Suprapubic skin (tissue), 4 donors: ENCODE data around the gene EXOC6. TPM values are rescaled to one million over a fixed set of nuclear protein-coding genes. Genes with fewer than 3 reads are reported as not detected.

ENCODE experiments used
- DNase-seq, 2 donors: peaks; one replicate each; pipeline ENCODE4 v3.0.0-alpha.2; 2019; ENCODE audit warnings: low spot score in 2 of 2
- H3K27ac ChIP-seq: fragments of 200-600 bp; sonication (generic); one replicate; pipeline ENCODE4 v1.5.1; 2019
- H3K27me3 ChIP-seq: fragments of 200-600 bp; sonication (generic); one replicate; pipeline ENCODE4 v1.5.1; 2019
- H3K36me3 ChIP-seq: fragments of 200-600 bp; sonication (generic); one replicate; pipeline ENCODE4 v1.5.1; 2019
- H3K4me1 ChIP-seq: fragments of 200-600 bp; sonication (generic); one replicate; pipeline ENCODE4 v1.5.1; 2019
- H3K4me3 ChIP-seq: fragments of 200-600 bp; sonication (generic); one replicate; pipeline ENCODE4 v1.5.1; 2019; ENCODE audit warnings: mild to moderate bottlenecking
- H3K9me3 ChIP-seq: fragments of 200-600 bp; sonication (generic); one replicate; pipeline ENCODE4 v1.5.1; 2019
- EP300 ChIP-seq: sonication (generic); formaldehyde crosslinking; IDR thresholded peaks from one replicate; pipeline ENCODE4 v1.6.1; 2017; ENCODE audit warnings: antibody characterized with exemption
- POLR2A ChIP-seq, 2 donors: fragments of 450-650 bp; IDR thresholded peaks; one replicate each; pipeline ENCODE4 v1.6.1; 2017; ENCODE audit warnings: antibody characterized with exemption in 2 of 2, mild to moderate bottlenecking in 2 of 2, moderate library complexity in 2 of 2
- POLR2AphosphoS5 ChIP-seq, 3 donors: sonication (generic); formaldehyde crosslinking; IDR thresholded peaks; one replicate each; pipeline ENCODE4 v1.6.1; 2017; ENCODE audit warnings: antibody characterized with exemption in 3 of 3
- WGBS: methylation state at CpG from one replicate; pipeline ENCODE4 v1.1.5; 2018; 5-methylcytosine and 5-hydroxymethylcytosine counted together
- total RNA-seq, 4 donors: library from RNA; depleted of rRNA; stranded (reverse); fragments of >200 nt; gene quantifications; one replicate each; pipeline ENCODE4 v1.1.0, GENCODE V29; 2016
- TF ChIP-seq, protein P1 (sequence below), 2 donors: fragments of 200-600 bp in 1 of 2; fragments of 450-650 bp in 1 of 2; sonication (generic) in 1 of 2; IDR thresholded peaks; one replicate each; pipeline ENCODE4 v1.5.1; 2016 to 2019; ENCODE audit warnings: antibody characterized with exemption in 2 of 2, mild to moderate bottlenecking in 1 of 2, moderate library complexity in 1 of 2

EXOC6 gene
- total RNA-seq, 4 donors from 2014 or later, result 5.0 to 9.3 (median 8.3) TPM

DNA sequence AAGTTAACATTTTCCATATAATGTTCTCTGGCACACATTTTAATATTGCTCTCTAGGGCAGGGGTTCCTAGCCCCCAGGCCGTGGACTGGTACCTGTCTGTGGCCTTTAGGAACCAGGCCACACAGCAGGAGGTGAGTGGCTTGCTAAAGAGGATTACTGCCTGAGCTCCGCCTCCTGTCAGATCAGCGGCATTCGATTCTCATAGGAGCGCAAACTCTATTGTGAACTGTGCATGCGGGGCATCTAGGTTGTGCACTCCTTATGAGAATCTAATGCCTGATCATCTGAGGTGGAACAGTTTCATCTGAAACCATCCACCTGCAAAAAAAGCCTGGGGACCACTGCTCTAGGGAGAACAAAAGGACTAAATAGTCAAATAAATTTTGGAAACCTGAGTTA is 65.7 kb downstream of the EXOC6 start:
- TF ChIP-seq, protein P1, sequence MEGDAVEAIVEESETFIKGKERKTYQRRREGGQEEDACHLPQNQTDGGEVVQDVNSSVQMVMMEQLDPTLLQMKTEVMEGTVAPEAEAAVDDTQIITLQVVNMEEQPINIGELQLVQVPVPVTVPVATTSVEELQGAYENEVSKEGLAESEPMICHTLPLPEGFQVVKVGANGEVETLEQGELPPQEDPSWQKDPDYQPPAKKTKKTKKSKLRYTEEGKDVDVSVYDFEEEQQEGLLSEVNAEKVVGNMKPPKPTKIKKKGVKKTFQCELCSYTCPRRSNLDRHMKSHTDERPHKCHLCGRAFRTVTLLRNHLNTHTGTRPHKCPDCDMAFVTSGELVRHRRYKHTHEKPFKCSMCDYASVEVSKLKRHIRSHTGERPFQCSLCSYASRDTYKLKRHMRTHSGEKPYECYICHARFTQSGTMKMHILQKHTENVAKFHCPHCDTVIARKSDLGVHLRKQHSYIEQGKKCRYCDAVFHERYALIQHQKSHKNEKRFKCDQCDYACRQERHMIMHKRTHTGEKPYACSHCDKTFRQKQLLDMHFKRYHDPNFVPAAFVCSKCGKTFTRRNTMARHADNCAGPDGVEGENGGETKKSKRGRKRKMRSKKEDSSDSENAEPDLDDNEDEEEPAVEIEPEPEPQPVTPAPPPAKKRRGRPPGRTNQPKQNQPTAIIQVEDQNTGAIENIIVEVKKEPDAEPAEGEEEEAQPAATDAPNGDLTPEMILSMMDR (IDR thresholded peaks at IDR 0.05), result no peak
- TF ChIP-seq POLR2A (IDR thresholded peaks at IDR 0.05) (no peak), EP300 (no peak), POLR2AphosphoS5 (IDR thresholded peaks at IDR 0.05) (no peak)
- no peaks in the 10 kb centered on the region for H3K27me3 ChIP-seq
- H3K36me3 ChIP-seq, result peaks cover 4% of the 10 kb centered on the region
- WGBS, result 80% methylated on average over 6 of the region's 6 CpGs
- H3K4me1 ChIP-seq, result no peaks in the 10 kb centered on the region
- H3K27ac ChIP-seq, result no peak overlapping the region
- H3K4me3 ChIP-seq, result no peak overlapping the region
- DNase-seq, result no peak
- H3K9me3 ChIP-seq, result no peaks in the 10 kb centered on the region

DNA sequence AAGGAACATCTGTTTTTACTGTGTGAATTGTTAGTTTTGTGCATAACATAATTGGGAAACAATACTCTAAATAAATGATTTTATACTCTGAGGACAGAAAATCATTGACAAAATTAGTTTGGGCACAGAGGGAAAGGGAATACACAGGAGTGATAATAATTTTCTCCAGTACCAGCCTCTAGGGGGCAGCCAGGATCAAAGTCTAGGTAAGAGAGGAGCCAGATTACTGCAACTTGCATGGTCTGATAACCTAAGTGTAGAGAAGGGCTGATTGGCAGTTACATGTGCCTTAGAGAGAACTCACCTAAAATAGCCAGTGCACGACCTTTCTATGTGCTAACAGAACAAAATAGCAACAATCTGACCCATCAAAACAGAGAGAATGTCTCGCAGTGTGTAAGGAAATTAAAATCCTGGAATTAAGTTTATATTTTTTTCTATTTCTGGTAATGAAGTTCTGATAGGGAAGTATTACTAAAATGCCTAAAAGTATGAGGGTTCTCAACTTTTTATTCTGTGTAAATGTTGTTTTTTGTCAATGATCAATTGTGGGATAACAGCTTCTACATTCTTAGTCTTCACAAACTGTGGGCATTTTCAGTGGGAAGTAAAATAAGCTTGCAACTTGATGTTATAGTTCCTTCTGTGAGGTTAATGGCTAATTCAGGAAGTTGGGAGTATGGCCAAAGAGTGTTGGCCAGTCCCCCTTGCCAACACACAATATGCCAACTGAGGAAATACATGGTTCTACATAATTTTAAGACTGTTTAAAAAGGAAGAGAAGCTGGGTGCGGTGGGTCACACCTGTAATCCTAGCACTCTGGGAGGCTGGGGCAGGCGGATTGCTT is 66.4 kb downstream of the EXOC6 start:
- TF ChIP-seq POLR2A (IDR thresholded peaks at IDR 0.05) (no peak), POLR2AphosphoS5 (IDR thresholded peaks at IDR 0.05) (no peak)
- TF ChIP-seq, protein P1 (IDR thresholded peaks at IDR 0.05), result peak in 1 of 2 donors; percentile 54
- Histone ChIP-seq H3K36me3 (peaks cover 4% of the 10 kb centered on the region), H3K4me1 (no peaks in the 10 kb centered on the region), H3K27me3 (no peaks in the 10 kb centered on the region), H3K27ac (no peak overlapping the region), H3K4me3 (no peak overlapping the region), H3K9me3 (no peaks in the 10 kb centered on the region)
- DNase-seq, result no peak
- 90% methylated on average over 4 of the region's 4 CpGs for WGBS

DNA sequence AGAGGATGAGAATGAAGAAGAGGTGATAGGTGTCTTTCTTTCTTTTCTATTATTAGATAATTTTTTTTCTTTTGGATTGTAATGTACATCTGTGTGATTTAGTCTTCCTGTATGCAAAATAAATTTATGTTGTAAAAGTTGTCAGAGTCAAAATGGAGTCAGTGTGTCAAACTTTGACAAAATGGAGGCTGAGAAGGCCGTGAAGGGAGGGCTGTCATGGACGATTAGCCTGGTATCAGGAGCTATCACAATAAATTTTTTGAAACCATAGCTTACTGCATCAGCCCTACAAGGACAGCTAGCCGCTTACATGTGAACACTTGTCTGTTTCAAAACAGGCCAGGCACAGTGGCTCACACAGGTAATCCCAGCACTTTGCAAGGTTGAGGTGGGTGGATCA is 67.6 kb downstream of the EXOC6 start:
- Histone ChIP-seq H3K27me3 (no peaks in the 10 kb centered on the region), H3K4me1 (no peaks in the 10 kb centered on the region), H3K9me3 (no peaks in the 10 kb centered on the region), H3K36me3 (no peaks in the 10 kb centered on the region), H3K27ac (no peak overlapping the region), H3K4me3 (no peak overlapping the region)
- WGBS, result 91% methylated on average over 3 of the region's 3 CpGs
- TF ChIP-seq EP300 (no peak), POLR2A (IDR thresholded peaks at IDR 0.05) (no peak), POLR2AphosphoS5 (IDR thresholded peaks at IDR 0.05) (no peak)
- TF ChIP-seq, protein P1 (IDR thresholded peaks at IDR 0.05), result no peak
- no peak for DNase-seq

DNA sequence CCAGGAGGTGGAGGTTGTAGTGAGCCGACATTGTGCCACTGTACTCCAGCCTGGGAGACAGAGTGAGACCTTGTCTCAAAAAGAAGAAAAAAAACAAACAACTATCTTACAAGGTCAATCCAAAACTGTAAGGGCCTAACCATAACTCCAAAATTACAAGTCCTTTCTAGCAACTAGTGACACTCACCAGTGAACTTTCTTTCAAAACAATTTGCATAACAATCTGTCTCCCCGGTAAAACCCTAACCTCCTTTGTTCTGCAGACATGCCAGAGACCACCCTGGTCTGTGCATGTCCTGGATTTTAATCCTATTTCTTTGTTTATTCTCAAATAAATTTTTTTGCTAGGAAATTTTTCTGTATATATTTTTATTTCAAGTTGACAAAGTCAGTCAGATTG is 68.1 kb downstream of the EXOC6 start:
- no peak overlapping the region for H3K4me3 ChIP-seq
- TF ChIP-seq EP300 (no peak), POLR2AphosphoS5 (IDR thresholded peaks at IDR 0.05) (no peak), POLR2A (IDR thresholded peaks at IDR 0.05) (no peak)
- TF ChIP-seq, protein P1 (IDR thresholded peaks at IDR 0.05), result no peak
- no peaks in the 10 kb centered on the region for H3K4me1 ChIP-seq
- DNase-seq, result no peak
- H3K27me3 ChIP-seq, result no peaks in the 10 kb centered on the region
- no peaks in the 10 kb centered on the region for H3K9me3 ChIP-seq
- H3K36me3 ChIP-seq, result no peaks in the 10 kb centered on the region
- 93% methylated on average over 2 of the region's 2 CpGs for WGBS
- no peak overlapping the region for H3K27ac ChIP-seq

DNA sequence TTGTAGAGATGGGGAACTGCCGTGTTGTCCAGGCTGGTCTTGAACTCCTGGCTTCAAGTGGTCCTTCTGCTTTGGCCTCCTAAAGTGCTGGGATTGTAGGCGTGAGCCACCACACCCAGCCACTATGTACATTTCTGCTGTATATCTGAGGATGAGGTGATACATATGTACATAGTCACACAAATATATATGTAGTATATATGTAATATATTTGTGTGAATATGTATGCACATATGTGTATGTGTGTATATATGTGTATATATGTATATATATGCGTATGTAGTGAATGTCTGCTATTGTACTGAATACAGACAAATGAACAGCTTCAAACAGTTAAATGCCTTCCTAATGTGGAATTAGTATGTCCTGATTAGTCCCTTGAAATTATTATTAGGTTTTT is 70.3 kb downstream of the EXOC6 start:
- WGBS, result 97% methylated on average over 3 of the region's 3 CpGs
- DNase-seq, result no peak
- Histone ChIP-seq H3K4me1 (no peaks in the 10 kb centered on the region), H3K9me3 (no peaks in the 10 kb centered on the region), H3K36me3 (no peaks in the 10 kb centered on the region), H3K27ac (no peak overlapping the region), H3K27me3 (no peaks in the 10 kb centered on the region), H3K4me3 (no peak overlapping the region)
- no peak for TF ChIP-seq EP300
- TF ChIP-seq POLR2A (IDR thresholded peaks at IDR 0.05), result no peak
- TF ChIP-seq, protein P1 (IDR thresholded peaks at IDR 0.05), result no peak
- no peak for TF ChIP-seq POLR2AphosphoS5 (IDR thresholded peaks at IDR 0.05)
